ENCODE results near the gene EDARADD. TPM values are rescaled to one million over a fixed set of nuclear protein-coding genes. Genes with fewer than 3 reads are reported as not detected.
"Not testable (repeated sequence)": the region's sequence is repeated elsewhere in the genome, so short reads cannot be mapped to it uniquely, and the experiment has no call there.

Gene EDARADD
- total RNA-seq, 2 experiments from 2014 or later, result not detected

DNA sequence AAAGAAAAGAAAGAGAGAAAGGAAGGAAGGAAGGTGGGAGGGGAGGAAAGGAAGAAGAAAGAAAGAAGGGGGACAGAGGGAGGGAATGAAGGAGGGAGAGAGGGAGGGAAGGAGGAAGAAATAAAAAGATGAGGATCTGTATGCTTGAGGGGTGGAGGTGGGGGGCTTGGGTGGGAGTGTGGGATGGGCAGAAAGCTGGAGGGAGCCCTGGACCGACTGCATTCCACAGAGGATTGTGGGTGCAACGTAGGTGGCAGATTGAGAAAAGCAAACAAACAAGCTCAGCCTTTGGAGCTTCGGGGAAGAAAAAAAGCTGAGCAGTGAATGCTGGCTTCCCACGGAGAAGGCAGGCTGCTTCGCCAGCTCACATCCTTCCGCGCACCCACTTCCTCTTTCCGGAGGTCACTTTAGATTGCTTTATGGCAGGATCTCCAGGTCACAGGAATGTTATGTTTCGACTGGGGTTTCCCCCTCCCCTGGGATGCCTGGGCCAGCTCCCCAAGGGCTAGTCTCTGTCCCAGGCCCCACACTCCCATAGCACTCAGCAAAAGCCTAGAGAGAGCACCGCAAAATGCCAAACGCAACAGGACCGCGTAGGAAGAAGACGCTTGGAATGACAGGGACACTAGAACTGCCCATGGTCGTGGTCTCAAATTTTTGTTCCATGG, 109.0 kb downstream of the EDARADD start:
- no peaks in the 10 kb centered on the region for H3K36me3 ChIP-seq (ENCODE audit: insufficient read depth, low read length)
- no peaks in the 10 kb centered on the region for H4K20me1 ChIP-seq (ENCODE audit: insufficient read depth, low read length)
- H3K4me3 ChIP-seq (ENCODE audit: low read depth, low read length, poor library complexity, severe bottlenecking), result no peak overlapping the region
- intact Hi-C loops (cut with micrococcal nuclease; ENCODE audit: unreplicated experiment), result no loop called here
- ChIA-PET CTCF (ENCODE audit: unreplicated experiment) (no interaction called here), POLR2A (interaction anchor here (0.6 kb wide), 1 partner anchor 116 kb away, joined by 10 read pairs; no protein-coding TSS in a partner anchor)
- H3K27ac ChIP-seq (ENCODE audit: low read depth, low read length, poor library complexity, severe bottlenecking), result no peak overlapping the region
- H3K4me1 ChIP-seq (ENCODE audit: insufficient read depth, low read length, poor library complexity, severe bottlenecking), result no peaks in the 10 kb centered on the region
- no peak overlapping the region for H2AFZ ChIP-seq (ENCODE audit: low read length)
- no peaks in the 10 kb centered on the region for H3K9me2 ChIP-seq (ENCODE audit: insufficient read depth, low read length)
- H3K9me3 ChIP-seq (ENCODE audit: low read length), result no peaks in the 10 kb centered on the region
- no peaks in the 10 kb centered on the region for H3K79me2 ChIP-seq (ENCODE audit: insufficient read depth, low read depth, low read length)
- no peak for DNase-seq (ENCODE audit: low spot score)
- TF ChIP-seq, protein P1, sequence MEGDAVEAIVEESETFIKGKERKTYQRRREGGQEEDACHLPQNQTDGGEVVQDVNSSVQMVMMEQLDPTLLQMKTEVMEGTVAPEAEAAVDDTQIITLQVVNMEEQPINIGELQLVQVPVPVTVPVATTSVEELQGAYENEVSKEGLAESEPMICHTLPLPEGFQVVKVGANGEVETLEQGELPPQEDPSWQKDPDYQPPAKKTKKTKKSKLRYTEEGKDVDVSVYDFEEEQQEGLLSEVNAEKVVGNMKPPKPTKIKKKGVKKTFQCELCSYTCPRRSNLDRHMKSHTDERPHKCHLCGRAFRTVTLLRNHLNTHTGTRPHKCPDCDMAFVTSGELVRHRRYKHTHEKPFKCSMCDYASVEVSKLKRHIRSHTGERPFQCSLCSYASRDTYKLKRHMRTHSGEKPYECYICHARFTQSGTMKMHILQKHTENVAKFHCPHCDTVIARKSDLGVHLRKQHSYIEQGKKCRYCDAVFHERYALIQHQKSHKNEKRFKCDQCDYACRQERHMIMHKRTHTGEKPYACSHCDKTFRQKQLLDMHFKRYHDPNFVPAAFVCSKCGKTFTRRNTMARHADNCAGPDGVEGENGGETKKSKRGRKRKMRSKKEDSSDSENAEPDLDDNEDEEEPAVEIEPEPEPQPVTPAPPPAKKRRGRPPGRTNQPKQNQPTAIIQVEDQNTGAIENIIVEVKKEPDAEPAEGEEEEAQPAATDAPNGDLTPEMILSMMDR (conservative IDR thresholded peaks at IDR 0.05; ENCODE audit: low read length), result no peak
- TF ChIP-seq EZH2phosphoT487 (IDR thresholded peaks at IDR 0.05; ENCODE audit: borderline replicate concordance, low read depth, low read length), result no peak
- BruUV-seq (replicated peaks), result no TSS peak
- no peak overlapping the region for H3K4me2 ChIP-seq (ENCODE audit: low read length)

DNA sequence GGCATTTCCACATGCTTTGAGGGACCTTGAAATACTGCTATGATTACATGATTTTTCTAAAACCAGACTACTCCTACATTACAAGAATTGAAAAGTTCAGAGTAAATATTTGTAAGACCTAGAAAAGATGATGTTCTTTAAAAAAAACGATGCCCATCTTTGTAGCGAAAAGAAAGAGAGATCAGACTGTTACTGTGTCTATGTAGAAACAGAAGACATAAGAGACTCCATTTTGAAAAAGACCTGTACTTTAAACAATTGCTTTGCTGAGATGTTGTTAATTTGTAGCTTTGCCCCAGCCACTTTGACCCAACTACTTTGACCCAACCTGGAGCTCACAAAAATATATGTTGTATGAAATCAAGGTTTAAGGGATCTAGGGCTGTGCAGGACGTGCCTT, 110.3 kb downstream of the EDARADD start:
- H3K4me1 ChIP-seq (ENCODE audit: insufficient read depth, low read length, poor library complexity, severe bottlenecking); CTCF ChIA-PET (ENCODE audit: unreplicated experiment); H3K36me3 ChIP-seq (ENCODE audit: insufficient read depth, low read length); H3K27ac ChIP-seq (ENCODE audit: low read depth, low read length, poor library complexity, severe bottlenecking); DNase-seq (ENCODE audit: low spot score); H3K4me2 ChIP-seq (ENCODE audit: low read length); H3K79me2 ChIP-seq (ENCODE audit: insufficient read depth, low read depth, low read length); H4K20me1 ChIP-seq (ENCODE audit: insufficient read depth, low read length); H2AFZ ChIP-seq (ENCODE audit: low read length); intact Hi-C loops (cut with micrococcal nuclease; ENCODE audit: unreplicated experiment); H3K9me3 ChIP-seq (ENCODE audit: low read length); BruUV-seq (replicated peaks); H3K9me2 ChIP-seq (ENCODE audit: insufficient read depth, low read length); H3K4me3 ChIP-seq (ENCODE audit: low read depth, low read length, poor library complexity, severe bottlenecking): not testable (repeated sequence)
- POLR2A ChIA-PET, result interaction anchor here (0.7 kb wide), 1 partner anchor 489 kb away, joined by 3 read pairs; no protein-coding TSS in a partner anchor

- BruUV-seq (replicated peaks), result no TSS peak
- Histone ChIP-seq H3K27ac (ENCODE audit: low read depth, low read length, poor library complexity, severe bottlenecking) (no peak overlapping the region), H3K9me3 (ENCODE audit: low read length) (no peaks in the 10 kb centered on the region), H3K9me2 (ENCODE audit: insufficient read depth, low read length) (no peaks in the 10 kb centered on the region), H3K4me1 (ENCODE audit: insufficient read depth, low read length, poor library complexity, severe bottlenecking) (no peaks in the 10 kb centered on the region), H3K4me2 (ENCODE audit: low read length) (no peak overlapping the region), H2AFZ (ENCODE audit: low read length) (no peak overlapping the region), H3K79me2 (ENCODE audit: insufficient read depth, low read depth, low read length) (no peaks in the 10 kb centered on the region), H3K4me3 (ENCODE audit: low read depth, low read length, poor library complexity, severe bottlenecking) (no peak overlapping the region), H3K36me3 (ENCODE audit: insufficient read depth, low read length) (no peaks in the 10 kb centered on the region), H4K20me1 (ENCODE audit: insufficient read depth, low read length) (no peaks in the 10 kb centered on the region)
- ChIA-PET POLR2A (interaction anchor here (0.5 to 0.9 kb wide), 4 partner anchors 371 to 797 kb away, joined by 3 to 4 read pairs (median 4); no protein-coding TSS in a partner anchor), CTCF (ENCODE audit: unreplicated experiment) (no interaction called here)
- intact Hi-C loops (cut with micrococcal nuclease; ENCODE audit: unreplicated experiment), result no loop called here
- no peak for TF ChIP-seq EZH2phosphoT487 (IDR thresholded peaks at IDR 0.05; ENCODE audit: borderline replicate concordance, low read depth, low read length)
- TF ChIP-seq, protein P1 (conservative IDR thresholded peaks at IDR 0.05; ENCODE audit: low read length), result no peak
- DNase-seq (ENCODE audit: low spot score), result no peak
Observed at GRCh38 chr1:236507022-236507700, 113.1 kb downstream of the EDARADD start.
